GM18502 (cell line): ENCODE results near the gene ARHGAP26.

Experiments used
- ATAC-seq: cut with Tn5 transposase; IDR thresholded peaks from one replicate; pipeline ENCODE4 v1.9.1; 2021; ENCODE audit warnings: mild to moderate bottlenecking; ENCODE audit not compliant: unreplicated experiment, poor library complexity

The ARHGAP26 gene

GRCh38 chr5:142866563-142867275 lies 96.5 kb downstream of the ARHGAP26 start:
- ATAC-seq: peak; percentile 83

- ATAC-seq: no peak
Measured at GRCh38 chr5:142869886-142870285, 99.7 kb downstream of the ARHGAP26 start.

GRCh38 chr5:142870532-142871362 lies 100.6 kb downstream of the ARHGAP26 start:
- ATAC-seq: no peak

- no peak for ATAC-seq
Measured at GRCh38 chr5:142871363-142872193, 101.4 kb downstream of the ARHGAP26 start.

GRCh38 chr5:142872217-142872616 lies 102.0 kb downstream of the ARHGAP26 start:
- no peak for ATAC-seq

GRCh38 chr5:142872795-142873194 lies 102.6 kb downstream of the ARHGAP26 start:
- no peak for ATAC-seq

GRCh38 chr5:142873831-142874230 lies 103.7 kb downstream of the ARHGAP26 start:
- no peak for ATAC-seq

GRCh38 chr5:142874540-142874939 lies 104.4 kb downstream of the ARHGAP26 start:
- no peak for ATAC-seq

- no peak for ATAC-seq
Measured at GRCh38 chr5:142875936-142876335, 105.8 kb downstream of the ARHGAP26 start.

GRCh38 chr5:142876817-142877216 lies 106.6 kb downstream of the ARHGAP26 start:
- no peak for ATAC-seq

- no peak for ATAC-seq
Measured at GRCh38 chr5:142878111-142878510, 107.9 kb downstream of the ARHGAP26 start.

GRCh38 chr5:142878638-142879037 lies 108.5 kb downstream of the ARHGAP26 start:
- no peak for ATAC-seq

GRCh38 chr5:142881076-142881783 lies 111.1 kb downstream of the ARHGAP26 start:
- peak; percentile 56 for ATAC-seq

- ATAC-seq: no peak
Measured at GRCh38 chr5:142881784-142882126, 111.6 kb downstream of the ARHGAP26 start.

- no peak for ATAC-seq
Measured at GRCh38 chr5:142883025-142883424, 112.8 kb downstream of the ARHGAP26 start.

GRCh38 chr5:142883438-142883837 lies 113.3 kb downstream of the ARHGAP26 start:
- ATAC-seq: no peak

- ATAC-seq: no peak
Measured at GRCh38 chr5:142884029-142884428, 113.9 kb downstream of the ARHGAP26 start.

GRCh38 chr5:142886211-142886610 lies 116.0 kb downstream of the ARHGAP26 start:
- ATAC-seq: no peak

- no peak for ATAC-seq
Measured at GRCh38 chr5:142886956-142887355, 116.8 kb downstream of the ARHGAP26 start.

GRCh38 chr5:142888469-142889085 lies 118.4 kb downstream of the ARHGAP26 start:
- no peak for ATAC-seq
